GM19099 (cell line): ENCODE results near the gene SHQ1.

Experiments used
- POLR2A ChIP-seq: IDR thresholded peaks from 3 replicates; pipeline ENCODE4 v1.6.1; 2011; ENCODE audit warnings: low read depth; ENCODE audit not compliant: insufficient read length; ENCODE audit errors: extremely low read depth

Gene SHQ1

DNA sequence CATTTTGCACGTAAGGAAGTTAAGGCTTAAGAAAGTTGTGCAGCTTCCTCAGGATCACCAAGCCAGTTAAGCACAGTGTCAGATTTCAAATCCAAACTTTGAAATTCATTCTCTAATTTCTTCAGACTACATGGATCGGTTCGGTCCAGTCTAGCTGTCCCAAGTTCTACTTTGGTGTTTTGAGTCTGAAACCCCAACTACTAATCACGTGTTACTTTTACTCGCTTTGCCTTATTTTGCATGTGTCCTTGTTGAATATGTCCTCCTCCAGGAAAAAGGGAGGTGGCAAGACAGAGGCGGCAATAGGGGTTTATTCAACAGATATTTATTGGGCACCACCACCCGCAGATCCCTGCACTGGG, 39.1 kb upstream of the SHQ1 start:
- TF ChIP-seq POLR2A: no peak

DNA sequence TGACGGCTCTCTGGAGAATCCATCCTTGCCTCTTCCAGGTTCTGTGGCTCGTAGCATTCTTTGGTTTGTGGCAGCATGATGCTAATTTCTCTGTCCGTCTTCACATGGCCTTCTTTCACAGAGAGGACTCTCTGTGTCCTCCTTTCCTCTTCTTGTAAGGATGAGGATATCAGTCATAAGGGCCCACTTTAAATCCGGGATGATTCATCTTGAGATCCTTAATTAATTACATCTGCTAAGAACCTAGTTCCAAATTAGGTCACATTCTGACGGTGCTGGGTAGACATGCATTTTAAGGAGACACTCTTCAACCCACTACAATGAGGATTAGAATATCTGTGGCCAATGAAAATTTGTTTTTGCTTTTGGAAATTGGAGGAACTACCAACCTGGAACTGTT, 23.9 kb upstream of the SHQ1 start:
- TF ChIP-seq POLR2A: no peak

DNA sequence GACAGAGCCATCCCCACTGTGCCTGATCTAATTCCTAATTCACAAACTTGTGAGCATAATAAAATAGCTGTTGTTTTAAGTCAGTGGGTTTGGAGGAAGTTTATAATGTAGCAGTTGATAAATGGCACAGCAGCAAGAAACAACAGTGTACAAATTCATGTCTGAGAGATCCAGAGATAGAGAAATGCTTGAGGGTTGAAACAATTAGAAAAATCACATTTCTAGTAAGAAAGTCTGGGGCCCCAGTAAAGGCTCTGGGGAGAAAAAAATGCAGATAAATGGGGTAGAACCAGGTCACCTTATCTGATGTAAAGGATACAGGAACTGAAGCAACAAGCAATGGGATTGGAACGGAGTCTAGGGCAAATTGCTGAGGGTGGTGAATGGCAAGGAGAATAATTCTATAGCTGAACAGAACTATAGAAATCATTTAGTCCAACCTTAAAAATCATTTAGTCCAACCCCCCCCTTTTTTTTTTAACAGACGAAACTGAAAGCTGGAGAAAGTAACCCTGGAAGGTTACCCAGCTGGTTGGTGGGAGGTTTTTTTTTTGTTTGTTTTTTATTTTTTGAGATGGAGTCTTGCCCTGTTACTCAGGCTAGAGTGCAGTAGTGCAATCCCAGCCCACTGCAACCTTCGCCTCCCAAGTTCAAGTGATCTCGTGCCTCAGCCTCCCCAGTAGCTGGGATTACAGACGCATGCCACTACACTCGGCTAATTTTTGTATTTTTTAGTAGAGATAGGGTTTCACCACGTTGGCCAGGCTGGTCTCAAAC, 14.3 kb upstream of the SHQ1 start:
- no peak for TF ChIP-seq POLR2A

DNA sequence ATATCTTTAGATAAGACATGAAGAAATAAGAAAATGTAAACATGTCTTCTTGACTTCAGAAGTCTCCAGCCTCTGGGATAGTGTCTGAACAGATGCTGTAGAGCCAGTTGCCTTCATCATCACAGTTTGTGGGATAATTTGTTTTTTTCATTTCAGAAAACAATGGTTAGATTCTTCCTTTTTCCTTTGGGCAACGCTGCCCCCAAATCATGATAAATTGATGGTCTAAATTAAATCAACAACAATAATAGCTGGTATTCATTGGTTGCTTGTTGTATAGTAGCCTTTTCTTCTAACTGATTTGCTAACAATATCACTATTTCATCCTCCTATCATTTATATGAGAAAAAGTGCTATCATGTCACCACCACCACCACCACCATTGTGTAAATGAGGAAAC, 12.6 kb upstream of the SHQ1 start:
- no peak for TF ChIP-seq POLR2A

DNA sequence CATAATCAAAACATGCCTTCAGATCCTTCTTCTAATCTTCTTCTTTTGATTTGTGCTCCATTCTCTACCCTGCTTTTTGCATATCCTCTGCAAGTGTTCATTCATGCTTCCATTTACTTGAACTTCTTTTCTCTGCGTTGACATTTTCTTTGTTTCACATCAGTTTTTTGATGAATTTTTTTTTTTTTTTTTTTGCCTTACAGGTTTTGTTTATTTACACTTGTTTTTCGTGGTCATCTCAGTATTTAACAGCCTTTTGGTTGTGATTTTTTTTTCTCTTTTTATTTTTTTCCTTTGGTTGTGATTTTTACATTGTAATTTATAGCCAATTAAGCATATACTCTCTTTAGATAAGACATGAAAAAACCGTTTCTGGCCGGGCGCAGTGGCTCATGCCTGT, 11.8 kb upstream of the SHQ1 start:
- no peak for TF ChIP-seq POLR2A

DNA sequence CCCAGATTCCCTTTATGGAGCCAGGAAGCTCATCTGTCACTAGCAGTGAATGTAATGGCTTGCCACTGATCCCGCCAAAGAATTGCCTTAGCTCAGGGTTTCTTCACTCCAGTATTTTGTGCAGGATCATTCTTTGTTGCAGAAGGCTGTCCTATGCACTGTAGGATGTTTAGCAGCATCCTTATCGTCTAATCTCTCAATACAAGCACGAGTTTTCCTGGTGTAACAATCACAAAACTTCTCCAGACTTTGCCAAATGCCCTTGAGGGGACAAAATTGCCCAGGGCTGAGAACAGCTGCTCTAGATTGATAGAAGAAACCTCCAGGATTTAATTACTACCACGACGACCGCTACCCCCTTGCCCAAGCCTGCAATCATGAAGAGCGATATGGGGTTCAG, 6.8 kb upstream of the SHQ1 start:
- TF ChIP-seq POLR2A: no peak

DNA sequence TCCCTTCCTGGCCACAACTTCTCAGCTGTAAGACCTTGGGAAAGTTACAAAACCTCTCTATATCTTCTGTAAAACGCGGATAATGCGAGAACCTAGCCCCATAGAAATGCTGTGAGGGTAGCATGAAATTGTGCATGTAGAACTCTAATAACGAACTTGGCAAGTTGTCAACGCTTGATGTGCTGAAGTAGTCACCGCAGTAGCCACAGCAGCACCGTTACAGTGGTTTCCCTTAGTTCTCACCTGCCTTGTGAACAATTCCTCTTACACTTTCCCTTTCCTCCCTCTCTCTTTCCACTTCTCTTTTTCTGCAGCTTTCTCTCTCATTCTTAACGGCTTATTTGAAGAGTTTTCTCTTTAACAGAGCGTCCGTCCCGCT, 447 bp upstream of the SHQ1 start:
- no peak for TF ChIP-seq POLR2A

DNA sequence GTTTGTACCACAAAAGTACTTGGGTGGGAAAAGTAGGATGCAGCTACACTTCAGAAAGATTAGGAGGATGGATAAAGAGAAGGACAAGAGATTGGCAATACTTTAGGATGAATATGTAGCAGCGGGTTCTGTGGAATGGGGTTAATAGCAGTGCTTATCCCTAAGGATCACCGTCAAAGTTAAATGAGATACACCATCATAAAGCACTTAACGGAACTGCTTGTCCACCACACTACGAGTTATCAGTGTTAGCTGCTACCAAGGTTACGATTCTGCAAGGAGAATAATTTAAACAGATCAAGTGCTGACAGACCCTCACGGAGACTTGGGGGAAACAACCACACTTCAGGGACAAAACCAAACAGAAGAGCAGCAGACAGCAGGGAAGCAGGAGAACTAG, 963 bp downstream of the SHQ1 start:
- no peak for TF ChIP-seq POLR2A

DNA sequence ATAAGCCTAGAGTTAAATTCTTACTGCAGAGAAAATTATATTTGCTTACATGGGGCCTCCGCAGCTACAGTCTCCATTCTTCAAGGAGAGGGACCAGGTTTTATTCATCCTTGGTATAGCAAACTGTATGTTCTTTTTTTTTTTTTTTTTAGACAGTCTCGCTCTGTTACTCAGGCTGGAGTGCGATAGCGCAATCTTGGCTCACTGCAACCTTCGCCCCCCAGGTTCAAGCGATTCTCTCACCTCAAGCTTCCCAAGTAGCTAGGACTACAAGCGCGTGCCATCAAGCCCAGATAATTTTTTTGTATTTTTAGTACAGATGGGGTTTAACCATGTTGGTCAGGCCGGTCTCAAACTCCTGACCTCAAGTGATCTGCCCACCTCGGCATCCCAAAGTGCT, 2.1 kb downstream of the SHQ1 start:
- no peak for TF ChIP-seq POLR2A

DNA sequence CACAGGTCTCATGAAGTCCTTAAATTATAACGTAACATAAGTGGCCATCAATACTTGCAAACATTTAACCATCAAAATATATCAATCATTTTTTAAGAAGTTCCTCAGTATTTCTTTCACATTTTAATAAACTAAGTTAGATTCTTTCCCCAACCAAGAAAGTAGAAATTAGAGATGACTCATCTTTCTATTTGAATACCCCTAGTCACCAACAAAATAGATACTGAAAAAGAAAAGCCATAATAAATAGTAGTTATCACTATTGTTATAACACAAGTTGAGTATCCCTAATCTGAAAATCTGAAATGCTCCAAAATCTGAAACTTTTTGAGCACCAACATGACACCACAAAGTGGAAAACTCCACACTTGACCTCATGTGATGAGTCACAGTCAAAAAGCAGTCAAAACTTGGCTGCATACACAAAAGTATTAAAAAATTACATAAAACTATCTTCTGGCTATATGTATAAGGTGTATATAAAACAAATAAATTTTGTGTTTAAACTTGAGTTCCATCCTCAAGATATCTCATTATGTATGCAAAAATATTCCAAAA, 3.7 kb downstream of the SHQ1 start:
- no peak for TF ChIP-seq POLR2A

DNA sequence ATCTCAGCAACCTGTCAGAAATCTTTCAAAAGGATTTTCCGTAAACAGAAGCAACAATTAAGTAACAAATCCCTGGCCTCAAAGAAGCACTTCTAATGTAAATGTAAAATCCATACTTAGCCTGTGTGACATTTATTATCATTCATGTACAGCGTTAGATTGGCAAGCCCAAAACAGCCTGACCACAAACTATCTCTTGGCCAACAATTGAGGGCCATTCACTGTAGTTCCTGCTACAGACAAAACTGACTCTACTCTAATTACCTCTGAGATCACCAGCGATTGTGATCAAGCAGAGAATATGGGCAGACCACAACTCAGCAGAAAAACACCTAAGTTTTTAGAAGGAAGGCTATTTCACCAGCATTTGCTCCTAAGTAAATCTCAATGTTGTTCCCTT, 9.2 kb downstream of the SHQ1 start:
- no peak for TF ChIP-seq POLR2A

DNA sequence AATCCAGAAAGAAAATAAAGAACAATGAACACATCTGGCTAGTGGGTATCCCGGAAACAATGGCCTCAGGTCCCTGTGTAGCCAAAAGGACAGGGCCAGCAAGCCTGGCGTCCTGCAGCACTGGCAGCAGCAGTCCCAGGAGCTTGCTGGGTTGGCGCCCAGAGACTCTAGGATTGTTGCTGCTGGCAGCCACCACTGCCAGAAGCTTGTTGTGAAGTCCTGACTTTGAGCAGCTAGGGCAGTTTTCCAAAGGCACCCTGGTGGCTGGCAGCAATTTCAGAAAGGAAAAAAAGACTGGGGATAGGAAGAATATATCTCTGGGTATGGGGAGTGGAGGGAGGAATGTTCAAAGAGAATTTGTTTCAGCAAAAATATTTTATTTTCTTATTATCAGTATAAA, 11.3 kb downstream of the SHQ1 start:
- no peak for TF ChIP-seq POLR2A

DNA sequence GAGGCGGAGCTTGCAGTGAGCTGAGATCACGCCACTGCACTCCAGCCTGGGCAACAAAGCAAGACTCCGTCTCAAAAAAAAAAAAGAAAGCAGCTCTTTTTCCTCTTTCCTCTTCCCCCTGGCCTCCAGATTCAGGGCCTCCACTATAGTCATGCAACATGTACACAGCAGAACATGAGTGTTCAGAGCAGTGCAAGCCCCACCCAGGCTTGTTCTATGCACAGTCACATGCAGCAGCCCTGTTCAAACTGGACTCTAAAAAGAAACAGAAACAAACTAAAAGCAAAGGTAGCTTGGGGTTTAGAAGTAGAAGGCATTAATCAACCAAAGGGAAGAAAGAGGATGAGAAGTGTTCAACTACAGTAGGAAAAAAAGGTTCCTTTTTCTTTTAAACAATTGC, 11.8 kb downstream of the SHQ1 start:
- no peak for TF ChIP-seq POLR2A

DNA sequence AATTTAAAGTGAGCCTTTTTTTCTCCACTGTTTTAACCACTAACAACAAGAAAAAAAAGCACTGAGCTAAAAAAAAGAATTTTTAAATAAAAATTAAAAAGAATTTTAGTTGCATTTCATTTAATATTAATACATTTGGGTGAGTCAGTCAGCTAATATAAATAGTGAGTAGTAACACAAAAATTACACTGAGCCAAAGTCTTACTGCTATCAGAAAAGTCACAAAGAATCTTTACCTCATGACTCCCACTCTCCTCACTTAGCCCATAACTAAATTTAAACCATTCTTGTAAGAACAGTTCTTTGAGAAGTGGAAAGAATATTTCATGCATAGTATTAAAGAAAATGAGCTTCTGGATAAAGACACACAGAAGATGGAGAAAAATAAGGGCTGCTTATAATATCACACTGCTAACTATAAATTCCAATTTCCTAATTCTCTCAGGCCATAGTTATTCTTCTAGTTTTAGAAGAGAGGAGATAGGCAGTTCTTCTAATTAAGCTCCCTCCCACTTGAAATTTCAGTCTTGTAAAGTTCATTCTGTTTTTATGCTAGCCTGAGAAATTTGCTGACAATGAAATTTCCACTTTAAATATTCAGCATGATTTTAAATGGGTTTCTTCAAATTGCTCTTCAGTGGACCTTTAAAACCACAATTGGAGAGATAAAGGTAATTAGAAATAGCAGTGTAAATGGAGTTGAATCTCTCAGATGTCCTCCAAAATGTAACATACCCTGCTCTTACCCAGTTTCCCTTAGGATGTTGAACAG, 17.6 kb downstream of the SHQ1 start:
- TF ChIP-seq POLR2A: no peak

DNA sequence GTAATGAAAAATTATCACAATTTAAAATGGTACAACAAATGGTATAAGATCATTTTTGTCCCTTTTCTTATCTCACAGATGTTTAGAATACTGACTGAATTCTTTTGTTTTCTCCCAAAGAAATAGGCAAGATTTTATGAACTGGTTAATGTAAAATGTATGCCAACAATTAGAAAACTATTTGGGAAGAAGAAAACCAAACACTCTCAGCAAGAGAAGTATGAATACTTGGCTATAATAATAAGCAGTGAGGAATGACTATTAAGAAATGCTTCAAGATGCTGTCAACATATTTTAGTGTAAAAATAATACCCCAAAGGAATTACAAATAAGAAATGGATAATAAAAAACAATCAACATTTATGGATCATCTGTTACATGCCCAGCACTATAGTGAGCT, 18.5 kb downstream of the SHQ1 start:
- TF ChIP-seq POLR2A: no peak

DNA sequence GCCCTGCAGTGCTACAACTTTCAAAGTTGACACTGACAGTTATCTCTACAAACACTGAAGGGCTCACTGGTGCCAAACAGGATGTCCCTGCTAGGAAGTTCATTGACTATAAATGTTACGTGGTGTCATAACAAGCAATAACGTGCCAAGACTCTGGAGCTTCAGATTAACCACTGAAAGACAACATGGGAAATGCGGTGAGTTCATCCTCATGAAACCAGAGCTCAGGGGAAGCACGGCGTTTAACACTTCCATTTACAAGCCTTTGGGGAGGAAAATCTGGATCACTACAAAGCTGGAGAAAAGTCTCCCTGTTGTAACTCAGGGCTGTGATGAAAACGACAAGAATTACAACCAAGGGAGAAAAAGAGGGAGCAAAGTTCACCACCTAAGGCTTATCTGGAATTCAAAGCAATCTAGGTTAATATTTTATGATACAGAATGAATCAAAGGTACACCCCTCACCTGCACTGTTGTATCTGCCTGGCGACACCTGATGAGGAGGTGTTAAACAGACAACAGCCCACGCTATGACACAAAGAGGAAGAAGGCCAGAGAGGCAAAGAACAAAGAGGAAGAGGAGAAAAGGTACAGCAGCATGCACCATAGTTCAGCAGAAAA, 27.0 kb downstream of the SHQ1 start:
- TF ChIP-seq POLR2A: no peak
